Erythroblast (primary cell): Measurements from ENCODE around the gene MED15.

Experiments
- GATA1 ChIP-seq: IDR thresholded peaks from 2 replicates; pipeline ENCODE4 v1.6.1; 2011; ENCODE audit warnings: low read depth, mild to moderate bottlenecking, control low read depth, low read length, moderate library complexity
- POLR2A ChIP-seq: IDR thresholded peaks from 2 replicates; pipeline ENCODE4 v1.6.1; 2011; ENCODE audit warnings: mild to moderate bottlenecking, low read length

- TF ChIP-seq POLR2A (no peak), GATA1 (no peak)
These were observed 53.3 kb downstream of the MED15 start for GRCh38 chr22:20560716-20561115.
